Small intestine (tissue), 7 donors: ENCODE data around the gene ACVR1. TPM values are rescaled to one million over a fixed set of nuclear protein-coding genes. Genes with fewer than 3 reads are reported as not detected.

Experiments
- DNase-seq, 2 donors: peaks; one replicate each; pipeline versions ENCODE4 v3.0.0 to v3.0.0-alpha.2; 2013
- FAIRE-seq: peaks from 2 replicates; lab custom pipeline; 2012; peaks lifted over from hg19 to GRCh38; lab: Jason Lieb, UNC
- H3K27ac ChIP-seq, 3 donors: one replicate each; pipeline ENCODE4 v1.5.1; 2013; ENCODE audit warnings: low read length in 2 of 3, mild to moderate bottlenecking in 2 of 3, control low read depth in 1 of 3, inconsistent platforms in 1 of 3, low read depth in 1 of 3, moderate library complexity in 1 of 3
- H3K27me3 ChIP-seq, 3 donors: one replicate each; pipeline ENCODE4 v1.6.1; 2013; ENCODE audit warnings: low read length in 3 of 3, inconsistent platforms in 1 of 3; ENCODE audit not compliant: control insufficient read depth in 3 of 3, insufficient read depth in 3 of 3
- H3K36me3 ChIP-seq, 3 donors: one replicate each; pipeline ENCODE4 v1.6.1; 2013; ENCODE audit warnings: low read length in 3 of 3, inconsistent platforms in 1 of 3, low read depth in 1 of 3, mild to moderate bottlenecking in 1 of 3, moderate library complexity in 1 of 3; ENCODE audit not compliant: control insufficient read depth in 3 of 3, insufficient read depth in 2 of 3
- H3K4me1 ChIP-seq, 3 donors: one replicate each; pipeline ENCODE4 v1.6.1; 2013; ENCODE audit warnings: low read length in 2 of 3, inconsistent platforms in 1 of 3, low read depth in 1 of 3, mild to moderate bottlenecking in 1 of 3, moderate library complexity in 1 of 3; ENCODE audit not compliant: control insufficient read depth in 3 of 3, insufficient read depth in 2 of 3
- H3K4me3 ChIP-seq, 3 donors: one replicate each; pipeline ENCODE4 v1.5.1; 2013; ENCODE audit warnings: low read length in 3 of 3, control low read depth in 1 of 3, inconsistent platforms in 1 of 3, low read depth in 1 of 3, mild to moderate bottlenecking in 1 of 3, moderate library complexity in 1 of 3
- H3K9me3 ChIP-seq, 2 donors: one replicate each; pipeline ENCODE4 v1.6.1; 2013; ENCODE audit warnings: low read depth in 1 of 2, low read length in 1 of 2; ENCODE audit not compliant: control insufficient read depth in 2 of 2, insufficient read depth in 1 of 2
- WGBS, 3 donors: extraction: QIAGEN DNeasy Blood & Tissue Kit; methylation state at CpG; one replicate each; pipeline ENCODE4 v1.1.7; 2013; 5-methylcytosine and 5-hydroxymethylcytosine counted together
- polyA plus RNA-seq, 4 donors: library from polyadenylated mRNA; stranded (reverse) in 3 of 4; unstranded in 1 of 4; fragments of 200-250 nt in 3 of 4; fragments of 120-200 nt in 1 of 4; gene quantifications; one replicate each; pipeline versions ENCODE4 v1.2.1 to v1.2.3, GENCODE V29; 2013
- donor health status: healthy with polysubstance abuse.
- donor health status: control.
- donor health status: control.
- donor health status: Bipolar disorder and iron deficiency.
- donor health status: healthy.

ACVR1 gene
- polyA plus RNA-seq, 4 donors = 2.2 to 19.6 (median 8.4) TPM

DNA sequence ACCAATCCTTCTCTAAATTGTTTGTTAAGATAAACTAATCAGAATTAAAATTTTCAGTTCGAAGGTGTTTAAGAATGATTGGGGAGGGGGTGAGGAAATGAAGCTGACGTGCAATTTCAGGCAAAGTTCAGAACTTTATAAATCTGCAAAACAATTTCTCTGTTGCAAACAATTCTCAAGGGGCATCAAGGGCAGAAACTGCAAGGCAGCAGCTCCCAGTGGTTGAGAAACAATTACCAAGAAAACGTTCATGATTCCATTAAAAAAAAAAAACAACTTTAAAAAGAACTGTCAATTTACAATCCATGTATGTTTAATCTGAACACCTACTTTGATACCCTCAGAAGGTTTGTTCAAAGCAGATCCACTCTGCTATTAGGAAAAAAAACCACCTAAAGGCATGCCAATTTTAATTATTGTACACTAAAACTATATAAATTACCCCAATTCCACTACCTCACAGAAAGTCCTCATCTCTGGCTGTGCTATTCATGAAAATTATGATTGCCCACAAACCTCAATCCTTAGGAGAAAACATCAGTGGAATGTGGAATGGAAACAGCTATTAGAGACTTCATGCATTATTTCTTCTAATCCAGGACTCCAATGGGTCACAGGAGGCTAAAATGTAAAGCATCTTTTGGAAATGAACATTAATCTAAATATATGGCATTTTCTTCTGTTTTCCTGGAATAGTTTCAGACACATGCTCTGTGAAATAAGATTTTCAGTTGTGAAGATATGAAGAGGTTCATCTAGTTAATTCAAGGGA is 127.6 kb downstream of the ACVR1 start:
- Histone ChIP-seq H3K4me1 (no peaks in the 10 kb centered on the region), H3K27me3 (no peaks in the 10 kb centered on the region), H3K9me3 (peaks cover 0 to 4% of the 10 kb centered on the region in 2 donors), H3K27ac (no peak overlapping the region), H3K36me3 (peaks cover 4 to 31% (median 8%) of the 10 kb centered on the region in 3 donors), H3K4me3 (no peak overlapping the region)
- FAIRE-seq (no peak), DNase-seq (no peak)
- 70 to 83% (median 77%) methylated on average over 3 of the region's 3 CpGs for WGBS, 3 donors

DNA sequence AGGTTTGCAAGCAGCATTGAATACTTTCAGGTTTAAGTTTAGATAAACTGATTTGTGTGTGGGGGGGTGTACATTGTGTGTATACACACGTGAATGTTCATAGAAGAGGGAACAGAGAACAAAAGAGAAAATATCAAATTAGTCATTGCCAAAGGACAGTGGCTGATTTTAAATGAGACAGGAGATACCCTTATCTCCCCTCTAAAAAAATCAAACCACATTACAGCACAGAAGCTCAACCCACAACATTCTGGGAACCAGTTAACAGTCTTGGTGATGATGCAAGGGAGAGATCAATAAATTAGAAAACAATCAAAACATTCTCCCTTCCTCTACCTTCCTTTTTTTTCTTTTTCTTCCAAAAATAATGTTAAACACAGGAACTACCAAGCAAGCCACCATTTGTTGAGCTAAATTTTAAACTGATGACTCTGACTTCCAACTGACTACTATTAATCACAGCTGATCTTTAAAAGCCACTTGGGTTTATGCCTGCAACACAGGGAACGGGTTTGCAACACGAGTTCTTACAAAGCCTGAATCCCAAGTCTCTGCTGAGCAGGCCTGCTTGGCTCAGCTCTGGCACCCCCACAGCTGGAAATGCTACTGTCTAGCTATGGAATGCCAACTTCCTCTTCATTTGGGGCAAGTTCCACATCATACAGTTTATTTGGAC is 128.3 kb downstream of the ACVR1 start:
- Histone ChIP-seq H3K4me3 (no peak overlapping the region), H3K4me1 (no peaks in the 10 kb centered on the region), H3K36me3 (peaks cover 4 to 29% (median 8%) of the 10 kb centered on the region in 3 donors), H3K27me3 (no peaks in the 10 kb centered on the region), H3K27ac (no peak overlapping the region), H3K9me3 (peaks cover 0 to 4% of the 10 kb centered on the region in 2 donors)
- WGBS, 3 donors = 64 to 82% (median 77%) methylated on average over 3 of the region's 3 CpGs
- no peak for DNase-seq
- no peak for FAIRE-seq

DNA sequence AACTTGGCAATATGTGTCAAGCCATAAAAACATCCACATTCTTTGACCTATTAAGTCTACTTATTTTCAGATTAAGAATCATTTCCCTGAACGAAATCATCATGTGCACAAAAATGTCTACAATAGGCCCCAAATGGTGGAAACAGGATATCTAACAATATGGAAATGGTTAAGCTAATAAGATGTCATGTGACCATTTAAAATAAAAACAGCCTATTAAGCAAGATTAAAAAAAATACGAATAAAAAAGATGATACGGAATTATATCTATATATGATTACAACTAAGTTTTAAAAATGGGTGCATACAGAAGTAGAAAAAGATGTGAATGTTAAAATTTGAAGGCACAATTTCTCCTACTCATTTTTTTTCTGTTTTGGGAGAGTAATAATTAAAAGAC is 128.8 kb downstream of the ACVR1 start:
- no peak for FAIRE-seq
- Histone ChIP-seq H3K9me3 (peaks cover 0 to 6% of the 10 kb centered on the region in 2 donors), H3K36me3 (peaks cover 4 to 33% (median 6%) of the 10 kb centered on the region in 3 donors), H3K27ac (no peak overlapping the region), H3K4me3 (no peak overlapping the region), H3K27me3 (no peaks in the 10 kb centered on the region), H3K4me1 (no peaks in the 10 kb centered on the region)
- no peak for DNase-seq
- 87 to 95% (median 91%) methylated on average over 3 of the region's 3 CpGs for WGBS, 3 donors

DNA sequence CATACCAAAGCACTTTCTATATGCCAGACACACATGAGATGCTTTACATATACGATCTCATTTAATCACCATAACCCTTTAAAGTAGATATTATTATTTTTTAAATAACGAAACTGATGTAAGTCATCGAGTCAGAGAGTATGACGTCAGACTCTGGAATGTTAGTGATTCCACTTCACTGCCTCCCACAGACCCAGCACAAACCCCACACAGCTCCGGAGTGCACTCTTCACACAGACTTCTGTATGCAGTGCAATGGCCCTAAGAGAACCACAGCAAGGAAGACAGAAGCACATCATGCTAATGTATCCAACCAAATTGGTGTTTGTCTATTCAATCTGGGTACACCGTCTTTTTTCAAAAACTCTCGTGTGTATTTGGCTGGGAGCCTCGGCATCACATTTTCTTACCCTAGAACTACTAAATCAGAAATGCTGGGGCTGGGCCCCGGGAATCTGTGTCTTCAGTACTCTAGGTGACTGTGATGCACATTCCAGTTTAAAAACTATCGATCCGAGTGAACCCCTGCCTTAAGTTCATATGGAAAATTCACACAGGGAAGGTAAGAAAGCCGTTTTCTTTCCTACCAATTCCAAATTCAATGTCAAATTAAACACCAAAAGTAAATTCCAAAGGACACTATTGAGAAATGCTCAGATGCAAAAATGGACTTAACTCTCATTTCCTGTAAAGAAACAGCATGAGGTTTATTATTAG is 129.7 kb downstream of the ACVR1 start:
- Histone ChIP-seq H3K27ac (no peak overlapping the region), H3K9me3 (peaks cover 0 to 2% of the 10 kb centered on the region in 2 donors), H3K36me3 (peaks cover 4 to 27% (median 6%) of the 10 kb centered on the region in 3 donors), H3K4me3 (no peak overlapping the region), H3K27me3 (no peaks in the 10 kb centered on the region), H3K4me1 (no peaks in the 10 kb centered on the region)
- WGBS, 3 donors = 91 to 97% (median 94%) methylated on average over 12 of the region's 12 CpGs
- DNase-seq (no peak), FAIRE-seq (no peak)

DNA sequence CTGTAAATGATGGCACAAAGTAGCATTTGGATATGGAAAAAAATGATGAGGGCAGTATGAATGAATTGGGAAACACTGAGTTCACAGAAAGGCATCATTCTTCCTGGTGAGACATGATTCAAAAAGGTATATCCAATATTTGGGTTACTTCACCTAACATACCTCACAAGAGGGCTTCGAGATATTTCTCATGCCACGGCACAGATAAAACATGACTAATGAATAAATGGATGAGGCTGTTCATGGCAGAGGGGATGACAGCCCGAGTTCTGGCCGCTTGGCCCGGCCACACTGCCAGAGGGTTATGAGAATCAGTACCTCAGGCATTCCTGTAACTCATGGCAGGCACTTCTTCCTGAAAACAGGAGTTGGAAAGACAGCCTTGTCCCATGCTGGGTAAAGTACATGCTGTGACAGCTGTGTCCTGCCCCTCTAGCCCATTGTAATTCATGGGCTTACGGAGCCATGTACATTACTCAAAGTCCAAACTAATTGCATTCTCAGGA is 131.5 kb downstream of the ACVR1 start:
- WGBS, 3 donors = 96 to 99% (median 98%) methylated on average over 6 of the region's 6 CpGs
- no peak for DNase-seq

DNA sequence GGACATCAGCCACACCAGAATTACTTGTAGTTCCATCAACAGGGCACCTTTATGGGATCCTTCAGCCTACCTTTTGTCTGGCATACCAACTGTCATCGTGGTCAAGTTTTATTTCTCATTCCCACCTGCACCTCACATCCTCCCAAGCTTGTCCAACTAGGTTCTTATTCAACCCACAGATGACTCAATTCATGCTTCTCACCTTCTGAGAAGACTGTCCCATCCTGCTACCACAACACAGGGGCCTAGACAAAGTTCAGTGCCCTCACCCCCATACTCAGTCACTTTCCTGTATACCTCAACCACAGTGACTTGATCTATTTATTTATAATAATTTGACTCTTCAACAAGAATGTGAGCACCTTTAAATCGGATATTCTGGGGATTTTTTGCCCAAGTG is 133.1 kb downstream of the ACVR1 start:
- FAIRE-seq (no peak), DNase-seq (no peak)
- Histone ChIP-seq H3K36me3 (peaks cover 0 to 15% (median 2%) of the 10 kb centered on the region in 3 donors), H3K9me3 (peaks cover 0 to 2% of the 10 kb centered on the region in 2 donors), H3K27me3 (no peaks in the 10 kb centered on the region), H3K27ac (no peak overlapping the region), H3K4me1 (peaks cover 0 to 10% (median 0%) of the 10 kb centered on the region in 3 donors), H3K4me3 (no peak overlapping the region)
- WGBS, 3 donors = 68 to 89% (median 79%) methylated on average over 2 of the region's 2 CpGs

More for the DNA sequence above, 131.5 kb downstream of the ACVR1 start:
- no peak overlapping the region for H3K27ac ChIP-seq
- no peaks in the 10 kb centered on the region for H3K27me3 ChIP-seq
- no peak overlapping the region for H3K4me3 ChIP-seq
- no peaks in the 10 kb centered on the region for H3K4me1 ChIP-seq
- H3K9me3 ChIP-seq = peaks cover 0 to 2% of the 10 kb centered on the region in 2 donors
- H3K36me3 ChIP-seq = peaks cover 0 to 16% (median 3%) of the 10 kb centered on the region in 3 donors
- no peak for FAIRE-seq

DNA sequence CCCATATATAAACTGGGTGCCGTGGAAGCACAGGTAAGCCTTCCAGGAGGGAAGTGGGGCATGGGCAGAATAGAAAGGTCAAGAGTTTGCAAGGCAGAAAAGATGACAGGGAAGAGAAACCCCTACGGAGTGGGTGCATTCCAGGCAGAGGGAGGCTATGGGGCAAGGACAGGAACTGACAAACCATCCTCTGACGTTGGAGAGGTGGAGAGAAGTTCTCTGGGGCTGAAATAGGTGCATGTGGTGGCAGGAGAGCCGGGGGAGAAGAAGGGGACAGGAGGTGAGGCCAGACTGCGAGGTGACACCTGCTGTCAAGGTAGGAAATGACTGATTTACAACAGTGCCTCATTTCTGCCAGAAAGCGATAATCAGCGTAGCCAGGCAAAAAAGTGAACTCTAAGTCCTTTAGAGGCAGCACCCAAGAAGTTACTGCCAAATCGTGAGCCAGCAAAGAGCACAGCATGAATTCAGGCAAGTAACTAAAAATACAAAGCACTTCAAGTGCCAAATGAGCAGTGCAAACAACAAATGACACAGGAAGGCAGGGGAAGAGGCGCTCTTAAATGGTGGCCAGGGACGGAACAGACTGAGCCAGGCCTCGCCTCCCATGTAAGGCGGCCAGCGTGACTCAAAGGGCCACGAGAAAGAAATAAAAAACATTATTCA is 134.2 kb downstream of the ACVR1 start:
- Histone ChIP-seq H3K4me3 (no peak overlapping the region), H3K4me1 (peaks cover 0 to 16% (median 0%) of the 10 kb centered on the region in 3 donors), H3K36me3 (peaks cover under 1 to 15% (median 3%) of the 10 kb centered on the region in 3 donors), H3K9me3 (peaks cover 0 to 2% of the 10 kb centered on the region in 2 donors), H3K27ac (no peak overlapping the region), H3K27me3 (no peaks in the 10 kb centered on the region)
- DNase-seq (no peak), FAIRE-seq (no peak)
- 90 to 95% (median 94%) methylated on average over 14 of the region's 14 CpGs for WGBS, 3 donors
